GM21723 (cell line): ENCODE results near the gene EPHA5.
"Not testable (repeated sequence)": the region's sequence is repeated elsewhere in the genome, so short reads cannot be mapped to it uniquely, and the experiment has no call there.

ENCODE experiments used
- ATAC-seq: cut with Tn5 transposase; IDR thresholded peaks from one replicate; pipeline ENCODE4 v1.9.1; 2021; ENCODE audit warnings: mild to moderate bottlenecking, moderate library complexity; ENCODE audit not compliant: unreplicated experiment

EPHA5 gene

GRCh38 chr4:65386927-65387326, 283.4 kb downstream of the EPHA5 start:
- no peak for ATAC-seq

DNA sequence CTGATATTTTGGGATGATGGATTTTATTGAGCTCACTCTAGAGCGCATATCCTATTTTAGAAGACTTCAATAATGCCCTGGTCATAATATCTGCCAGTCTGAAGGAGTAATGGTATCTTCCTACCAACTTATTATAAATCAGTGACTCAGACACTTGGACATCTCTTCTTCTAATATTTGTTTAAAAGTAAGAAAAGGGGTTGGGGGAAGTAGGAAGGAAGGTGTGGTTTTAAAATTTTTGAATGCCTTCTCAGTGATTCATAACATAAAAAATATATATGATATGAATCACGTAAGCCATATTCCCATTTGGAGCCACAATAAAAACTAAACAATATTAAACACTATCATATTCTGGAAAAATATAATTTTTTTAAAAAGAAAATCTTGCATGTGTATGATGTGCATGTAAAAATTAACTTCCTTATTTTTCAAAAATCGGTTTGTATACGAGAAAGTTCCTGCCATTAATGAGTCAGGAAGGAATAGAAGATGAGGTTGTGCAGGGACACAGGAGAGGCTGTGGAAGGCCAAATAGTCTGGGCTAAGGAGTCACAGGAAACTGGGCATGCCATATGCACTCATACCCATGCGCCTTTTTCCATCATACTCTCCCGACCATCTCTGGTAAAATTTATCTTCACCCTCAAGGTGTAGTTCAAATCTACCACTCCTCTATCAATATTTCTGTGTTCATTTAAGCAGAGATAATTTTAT, 286.5 kb downstream of the EPHA5 start:
- no peak for ATAC-seq

GRCh38 chr4:65381648-65382047, 288.6 kb downstream of the EPHA5 start:
- no peak for ATAC-seq

GRCh38 chr4:65370709-65371108, 299.6 kb downstream of the EPHA5 start:
- ATAC-seq, result no peak

GRCh38 chr4:65367306-65367705, 303.0 kb downstream of the EPHA5 start:
- no peak for ATAC-seq

DNA sequence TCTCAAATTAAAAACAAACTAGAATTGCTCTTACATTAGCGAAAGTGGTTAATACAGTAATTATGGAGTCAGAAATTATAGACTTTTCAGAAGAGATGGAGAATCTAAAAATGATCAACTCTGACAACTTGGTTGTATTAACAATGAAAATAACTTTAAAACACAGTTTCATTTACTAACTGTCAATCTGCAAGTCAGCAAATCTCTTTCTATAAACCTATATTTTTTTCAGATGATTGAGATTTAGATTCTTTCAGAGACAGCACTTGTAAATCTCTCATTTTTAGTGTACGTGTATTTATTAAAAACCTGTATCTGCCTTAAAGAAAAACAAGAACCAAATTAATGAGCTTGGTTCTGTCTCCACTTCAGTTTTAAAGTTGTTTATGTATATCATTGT, 311.4 kb downstream of the EPHA5 start:
- ATAC-seq, result no peak

- ATAC-seq, result no peak
These were observed 317.2 kb downstream of the EPHA5 start for GRCh38 chr4:65353098-65353497.

- ATAC-seq, result no peak
These were observed 325.9 kb downstream of the EPHA5 start for GRCh38 chr4:65344278-65344825.

- no peak for ATAC-seq
These were observed 326.9 kb downstream of the EPHA5 start for GRCh38 chr4:65343342-65343741.

GRCh38 chr4:65341557-65341956, 328.7 kb downstream of the EPHA5 start:
- no peak for ATAC-seq

GRCh38 chr4:65340382-65341109, 329.7 kb downstream of the EPHA5 start:
- ATAC-seq, result no peak

- ATAC-seq, result no peak
These were observed 332.9 kb downstream of the EPHA5 start for GRCh38 chr4:65337371-65337770.

DNA sequence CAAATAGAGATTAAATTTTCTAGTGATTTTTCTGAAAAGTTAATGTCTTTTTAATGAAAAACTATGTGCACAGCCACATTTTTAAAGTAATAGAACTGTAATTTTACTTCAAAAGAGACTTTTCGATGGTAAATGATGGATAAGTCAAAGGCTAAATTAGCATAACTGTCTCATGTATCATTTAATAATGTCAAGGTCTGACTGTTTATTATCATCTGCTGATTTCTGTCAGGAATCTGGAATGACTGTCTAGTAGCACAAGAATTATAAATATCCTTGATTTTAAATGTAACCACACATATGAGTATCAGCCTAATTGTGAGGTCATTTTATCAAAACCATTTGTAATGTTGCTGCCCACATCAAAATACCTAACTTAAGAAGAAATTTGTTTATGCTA, 333.8 kb downstream of the EPHA5 start:
- no peak for ATAC-seq

GRCh38 chr4:65316534-65316933, 353.8 kb downstream of the EPHA5 start:
- ATAC-seq, result no peak

GRCh38 chr4:65311120-65311519, 359.2 kb downstream of the EPHA5 start:
- no peak for ATAC-seq

DNA sequence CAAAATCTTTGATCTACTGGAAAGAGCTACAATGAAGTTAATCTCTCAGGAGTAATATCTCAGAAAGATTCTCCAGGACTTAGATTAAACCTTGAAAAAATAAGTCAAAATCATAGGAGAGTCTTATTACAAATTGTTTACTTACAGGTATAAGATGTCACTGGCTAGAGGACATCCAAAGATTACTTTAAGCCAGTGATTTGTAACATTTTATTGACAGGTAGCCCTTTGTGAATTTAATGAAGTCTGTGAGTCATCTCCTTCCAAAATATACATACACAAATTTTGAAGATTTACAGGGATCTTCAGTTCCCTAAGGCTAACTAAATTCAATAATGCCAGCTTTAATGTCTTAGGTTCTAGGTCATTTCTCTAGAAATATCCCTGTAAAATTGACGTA, 359.7 kb downstream of the EPHA5 start:
- no peak for ATAC-seq

DNA sequence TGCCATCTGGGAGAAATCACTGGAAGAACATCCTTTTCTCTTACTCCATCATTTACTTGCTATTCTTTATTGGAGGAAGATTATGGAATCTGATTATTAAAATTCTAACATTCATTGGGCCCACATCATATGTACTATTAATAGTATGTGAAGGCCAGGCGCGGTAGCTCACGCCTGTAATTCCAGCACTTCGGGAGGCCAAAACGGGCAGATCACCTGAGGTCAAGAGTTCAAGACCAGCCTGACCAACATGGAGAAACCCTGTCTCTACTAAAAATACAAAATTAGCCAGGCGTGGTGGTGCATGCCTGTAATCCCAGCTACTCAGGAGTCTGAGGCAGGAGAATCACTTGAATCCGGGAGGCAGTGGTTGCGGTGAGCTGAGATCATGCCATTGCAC, 361.7 kb downstream of the EPHA5 start:
- not testable (repeated sequence) for ATAC-seq

DNA sequence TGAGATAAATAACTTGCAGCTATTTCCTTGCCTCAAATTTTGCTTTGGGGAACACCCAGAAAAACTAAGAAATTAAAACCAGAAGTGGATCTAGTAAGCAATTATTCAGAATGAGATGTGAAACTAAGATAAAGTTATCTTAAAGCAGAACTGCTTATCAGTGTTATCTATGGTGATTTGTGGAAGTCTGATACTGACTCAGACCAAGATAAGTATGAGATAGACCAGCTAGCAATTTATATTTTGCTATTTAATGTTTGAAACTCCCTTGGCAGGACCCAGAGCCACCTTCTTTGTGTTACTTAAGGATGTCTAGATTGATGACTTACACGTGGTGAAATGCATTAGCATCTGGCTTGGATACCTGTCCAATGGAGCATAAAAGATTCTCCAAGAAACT, 368.1 kb downstream of the EPHA5 start:
- ATAC-seq, result no peak

DNA sequence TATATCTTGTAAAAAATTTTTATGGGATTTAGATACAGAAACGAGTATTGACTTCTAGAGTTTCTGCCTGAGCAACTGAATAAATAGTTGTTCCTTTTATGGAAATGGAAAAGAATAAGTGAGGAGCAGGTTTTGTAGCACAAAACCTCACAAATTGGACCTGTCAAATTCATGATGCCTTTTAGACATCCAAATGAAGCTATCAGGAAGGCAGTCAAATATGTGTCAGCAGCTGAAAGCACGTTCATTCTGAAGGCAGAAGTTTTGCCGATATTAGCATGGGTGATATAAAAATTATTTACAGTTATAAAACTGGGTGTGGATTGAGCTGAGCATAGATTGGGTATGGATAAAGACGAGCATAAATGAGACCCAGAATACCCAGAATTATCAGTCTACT, 374.0 kb downstream of the EPHA5 start:
- ATAC-seq, result no peak

GRCh38 chr4:65287071-65287470, 383.2 kb downstream of the EPHA5 start:
- no peak for ATAC-seq
